H1 (cell line): ENCODE data around the gene PRRT1B. TPM values are rescaled to one million over a fixed set of nuclear protein-coding genes. Genes with fewer than 3 reads are reported as not detected.
"Not testable (repeated sequence)": the region's sequence is repeated elsewhere in the genome, so short reads cannot be mapped to it uniquely, and the experiment has no call there.

Source experiments
- CTCF ChIA-PET: fragments of 300-600 bp; sonication (Branson Sonifier 250); formaldehyde crosslinking; loops from one replicate; lab custom pipeline; 2021; ENCODE audit not compliant: partially characterized antibody; lab: Charles Lee
- POLR2A ChIA-PET: fragments of 300-600 bp; sonication (Branson Sonifier 250); formaldehyde crosslinking; loops from one replicate; lab custom pipeline; 2021; ENCODE audit warnings: inconsistent platforms; ENCODE audit not compliant: partially characterized antibody; lab: Charles Lee
- DNase-seq, 2 experiments: peaks; one replicate each; pipeline versions ENCODE4 v3.0.0 to v3.0.0-alpha.2; 2010 to 2022; ENCODE audit warnings: low spot score in 2 of 2, low read depth in 1 of 2, mixed read lengths in 1 of 2
- FAIRE-seq: peaks from 2 replicates; lab custom pipeline; 2011; peaks lifted over from hg19 to GRCh38; lab: Jason Lieb, UNC
- H2AFZ ChIP-seq: 2 replicates; pipeline ENCODE4 v1.8.1; 2012; ENCODE audit warnings: low read length, inconsistent platforms
- H2AK5ac ChIP-seq: 2 replicates; pipeline ENCODE4 v1.6.1; 2013; ENCODE audit warnings: low read depth, low read length
- H2BK120ac ChIP-seq: replicated peaks from 2 replicates; pipeline ENCODE3; 2013; ENCODE audit warnings: low read depth, low read length, inconsistent platforms
- H2BK12ac ChIP-seq: 2 replicates; pipeline ENCODE4 v1.6.1; 2013; ENCODE audit warnings: low read depth, low read length
- H2BK15ac ChIP-seq: 2 replicates; pipeline ENCODE4 v1.6.1; 2013; ENCODE audit warnings: low read length
- H2BK20ac ChIP-seq: 2 replicates; pipeline ENCODE4 v1.6.1; 2013; ENCODE audit warnings: low read length
- H2BK5ac ChIP-seq: 2 replicates; pipeline ENCODE4 v1.6.1; 2013; ENCODE audit warnings: low read depth, low read length
- H3K14ac ChIP-seq: 2 replicates; pipeline ENCODE4 v1.6.1; 2013; ENCODE audit warnings: inconsistent platforms; ENCODE audit not compliant: insufficient read length
- H3K18ac ChIP-seq: 2 replicates; pipeline ENCODE4 v1.6.1; 2013; ENCODE audit warnings: low read length; ENCODE audit errors: extremely low read depth
- H3K23ac ChIP-seq: 2 replicates; pipeline ENCODE4 v1.6.1; 2013; ENCODE audit warnings: inconsistent platforms; ENCODE audit not compliant: insufficient read length
- H3K23me2 ChIP-seq: 2 replicates; pipeline ENCODE4 v1.6.1; 2013; ENCODE audit warnings: low read depth, low read length
- H3K27ac ChIP-seq: 2 replicates; pipeline ENCODE4 v1.6.1; 2011; ENCODE audit warnings: low read depth, low read length, inconsistent platforms
- H3K27me3 ChIP-seq, 4 experiments: replicated peaks in 1 of 4; 1 replicate in 1 of 4; 2 replicates in 3 of 4; pipeline versions ENCODE4 v1.6.1 to v1.8.1; 2011 to 2013; ENCODE audit warnings: low read length in 3 of 4, mild to moderate bottlenecking in 3 of 4, inconsistent platforms in 2 of 4, mixed read lengths in 2 of 4, moderate library complexity in 1 of 4; ENCODE audit not compliant: control insufficient read depth in 3 of 4, insufficient read depth in 3 of 4; ENCODE audit errors: extremely low read depth in 1 of 4
- H3K36me3 ChIP-seq, 4 experiments: 2 replicates each; pipeline versions ENCODE4 v1.6.1 to v1.8.1; 2011 to 2013; ENCODE audit warnings: mild to moderate bottlenecking in 4 of 4, low read length in 3 of 4, moderate library complexity in 2 of 4, control low read depth in 1 of 4, inconsistent platforms in 1 of 4; ENCODE audit not compliant: insufficient read depth in 4 of 4, control insufficient read depth in 2 of 4
- H3K4ac ChIP-seq: replicated peaks from 2 replicates; pipeline ENCODE3; 2013; ENCODE audit warnings: low read length, low read depth, mixed read lengths, inconsistent platforms; ENCODE audit not compliant: insufficient read length
- H3K4me1 ChIP-seq, 4 experiments: replicated peaks in 1 of 4; 1 replicate in 1 of 4; 2 replicates in 3 of 4; pipeline versions ENCODE4 v1.6.1 to v1.8.1; 2011 to 2013; ENCODE audit warnings: low read length in 3 of 4, inconsistent platforms in 2 of 4, mixed read lengths in 1 of 4; ENCODE audit not compliant: insufficient read depth in 4 of 4, control insufficient read depth in 3 of 4
- H3K4me2 ChIP-seq, 2 experiments: 2 replicates each; pipeline versions ENCODE4 v1.6.1 to v1.8.1; 2011 to 2013; ENCODE audit warnings: low read depth in 2 of 2, low read length in 2 of 2, control low read depth in 1 of 2, inconsistent platforms in 1 of 2, mild to moderate bottlenecking in 1 of 2; ENCODE audit not compliant: insufficient read depth in 1 of 2
- H3K4me3 ChIP-seq, 4 experiments: fragments of 200-600, 300-600 bp in 1 of 4; sonication (generic), shearing (Covaris generic), sonication (Bioruptor Twin) in 1 of 4; 2 replicates each; pipeline versions ENCODE4 v1.5.1 to v1.8.1; 2011 to 2016; ENCODE audit warnings: low read length in 4 of 4, low read depth in 3 of 4, control low read depth in 2 of 4, inconsistent platforms in 2 of 4, mild to moderate bottlenecking in 2 of 4, mixed read lengths in 1 of 4, moderate library complexity in 1 of 4; ENCODE audit not compliant: insufficient read depth in 2 of 4; ENCODE audit errors: extremely low read depth in 1 of 4
- H3K56ac ChIP-seq: replicated peaks from 2 replicates; pipeline ENCODE3; 2013; ENCODE audit warnings: low read depth, mild to moderate bottlenecking, mixed read lengths, low read length, inconsistent platforms; ENCODE audit not compliant: insufficient read length
- H3K79me1 ChIP-seq: 2 replicates; pipeline ENCODE4 v1.6.1; 2013; ENCODE audit warnings: low read depth, low read length, control low read depth
- H3K79me2 ChIP-seq, 2 experiments: 2 replicates each; pipeline versions ENCODE4 v1.6.1 to v1.8.1; 2012 to 2013; ENCODE audit warnings: low read length in 2 of 2, mild to moderate bottlenecking in 2 of 2, inconsistent platforms in 1 of 2; ENCODE audit not compliant: insufficient read depth in 2 of 2, control insufficient read depth in 1 of 2
- H3K9ac ChIP-seq, 4 experiments: replicated peaks in 1 of 4; 1 replicate in 1 of 4; 2 replicates in 3 of 4; pipeline versions ENCODE4 v1.6.1 to v1.8.1; 2011 to 2013; ENCODE audit warnings: low read depth in 3 of 4, low read length in 3 of 4, control low read depth in 2 of 4, mild to moderate bottlenecking in 2 of 4, moderate library complexity in 2 of 4, inconsistent platforms in 1 of 4; ENCODE audit errors: extremely low read depth in 1 of 4
- H3K9me3 ChIP-seq, 2 experiments: 2 replicates each; pipeline versions ENCODE4 v1.6.1 to v1.8.1; 2012 to 2013; ENCODE audit warnings: mild to moderate bottlenecking in 2 of 2, moderate library complexity in 2 of 2, control low read depth in 1 of 2, inconsistent platforms in 1 of 2, low read depth in 1 of 2, low read length in 1 of 2, mixed read lengths in 1 of 2; ENCODE audit not compliant: insufficient read depth in 2 of 2
- H4K20me1 ChIP-seq, 2 experiments: replicated peaks in 1 of 2; 2 replicates each; pipeline versions ENCODE3 to v1.8.1; 2011 to 2013; ENCODE audit warnings: inconsistent platforms in 2 of 2, low read length in 2 of 2, mild to moderate bottlenecking in 1 of 2; ENCODE audit not compliant: insufficient read depth in 2 of 2, control insufficient read depth in 1 of 2
- H4K5ac ChIP-seq: 2 replicates; pipeline ENCODE4 v1.6.1; 2013; ENCODE audit warnings: low read length, low read depth, mixed read lengths, inconsistent platforms; ENCODE audit not compliant: insufficient read length
- H4K8ac ChIP-seq: 2 replicates; pipeline ENCODE4 v1.8.0; 2013; ENCODE audit warnings: mild to moderate bottlenecking, moderate library complexity, low read length, inconsistent platforms; ENCODE audit not compliant: insufficient read depth; ENCODE audit errors: extremely low read depth
- H4K91ac ChIP-seq: replicated peaks from 2 replicates; pipeline ENCODE3; 2013; ENCODE audit warnings: low read length, mixed read lengths, inconsistent platforms; ENCODE audit not compliant: insufficient read length
- WGBS, 2 experiments: shearing (Covaris generic) in 1 of 2; methylation state at CpG; one replicate each; pipeline versions ENCODE4 v1.1.6 to v1.1.7; 2013 to 2015; ENCODE audit warnings: low lambda C conversion rate in 2 of 2, mixed read lengths in 2 of 2, inconsistent platforms in 1 of 2, low coverage in 1 of 2, missing lambda C conversion rate in 1 of 2; ENCODE audit not compliant: insufficient replicate concordance in 2 of 2, insufficient coverage in 1 of 2, insufficient read length in 1 of 2; ENCODE audit errors: extremely low coverage in 1 of 2, missing lambda C conversion rate in 1 of 2; 5-methylcytosine and 5-hydroxymethylcytosine counted together
- polyA plus RNA-seq, 7 experiments: library from polyadenylated mRNA; depleted of rRNA in 3 of 7; stranded (reverse) in 5 of 7; unstranded in 2 of 7; fragments of >200 nt in 5 of 7; fragments of 200-250 nt in 2 of 7; gene quantifications; 1 replicate in 5 of 7; 2 replicates in 1 of 7; 4 replicates in 1 of 7; pipeline versions ENCODE4 v1.2.1 to v1.2.3, GENCODE V29; 2011 to 2013; ENCODE audit warnings: missing spikeins in 2 of 7, mixed read lengths in 2 of 7
- total RNA-seq: library from RNA; stranded (reverse); fragmentation: NEBNext Ultra II Directional; extraction: Animal tissue kit (Norgen Biotek cat#: 25700); gene quantifications from 2 replicates; pipeline ENCODE4 v1.2.1, GENCODE V29; 2021

PRRT1B gene
- total and polyA plus RNA-seq, 2 of the 8 experiments (the other 6 are each of a cell fraction or from before 2014, with no cell fraction given): 0.30 to 1.2 TPM

- Histone ChIP-seq H3K23me2 (peaks cover 11% of the 10 kb centered on the region; the same call in 1 of the 2 replicates), H3K27me3 (peaks cover 24 to 49% (median 41%) of the 10 kb centered on the region in 4 experiments), H3K9me3 (peaks cover 7 to 14% of the 10 kb centered on the region in 2 experiments)
- H3K27ac ChIP-seq, H3K14ac ChIP-seq, H4K8ac ChIP-seq, H2BK20ac ChIP-seq, H3K56ac ChIP-seq, H3K79me1 ChIP-seq, DNase-seq, H4K20me1 ChIP-seq, H3K4me1 ChIP-seq, H2BK15ac ChIP-seq, H3K23ac ChIP-seq, FAIRE-seq, H4K5ac ChIP-seq, H3K4ac ChIP-seq, H2AFZ ChIP-seq, H2BK12ac ChIP-seq, H3K79me2 ChIP-seq, H3K9ac ChIP-seq, H3K4me3 ChIP-seq, H4K91ac ChIP-seq, H2BK120ac ChIP-seq, POLR2A ChIA-PET, H3K18ac ChIP-seq, H2BK5ac ChIP-seq, CTCF ChIA-PET, H3K36me3 ChIP-seq, H2AK5ac ChIP-seq, H3K4me2 ChIP-seq: not testable (repeated sequence)
- WGBS, 2 experiments: 91% methylated on average over 8 of the region's 8 CpGs; no CpG with 5 or more reads in 1 of the 2 experiments
Observed at GRCh38 chr9:131550465-131550864, 5.1 kb downstream of the PRRT1B start.
